GM13977 (cell line): Measurements from ENCODE around the gene KCNMB2.

ENCODE experiments used
- DNase-seq: peaks from one replicate; pipeline ENCODE4 v3.0.0; 2012; ENCODE audit warnings: low spot score
- in situ Hi-C: fragments of 300-500 bp; cut with MboI; formaldehyde crosslinking; loops from one replicate; pipeline ENCODE4 v1.12.0; 2022; ENCODE audit warnings: low sequenced_read_pairs, low pct_unique_long_range_greater_than_20kb, mixed read lengths, inconsistent platforms; ENCODE audit not compliant: unreplicated experiment
- TF ChIP-seq, protein P1 (sequence below): IDR thresholded peaks from 2 replicates; pipeline ENCODE4 v1.5.1; 2012; ENCODE audit warnings: mild to moderate bottlenecking, control low read depth; ENCODE audit not compliant: insufficient read depth; ENCODE audit errors: extremely low read depth, missing control alignments

Gene KCNMB2

DNA sequence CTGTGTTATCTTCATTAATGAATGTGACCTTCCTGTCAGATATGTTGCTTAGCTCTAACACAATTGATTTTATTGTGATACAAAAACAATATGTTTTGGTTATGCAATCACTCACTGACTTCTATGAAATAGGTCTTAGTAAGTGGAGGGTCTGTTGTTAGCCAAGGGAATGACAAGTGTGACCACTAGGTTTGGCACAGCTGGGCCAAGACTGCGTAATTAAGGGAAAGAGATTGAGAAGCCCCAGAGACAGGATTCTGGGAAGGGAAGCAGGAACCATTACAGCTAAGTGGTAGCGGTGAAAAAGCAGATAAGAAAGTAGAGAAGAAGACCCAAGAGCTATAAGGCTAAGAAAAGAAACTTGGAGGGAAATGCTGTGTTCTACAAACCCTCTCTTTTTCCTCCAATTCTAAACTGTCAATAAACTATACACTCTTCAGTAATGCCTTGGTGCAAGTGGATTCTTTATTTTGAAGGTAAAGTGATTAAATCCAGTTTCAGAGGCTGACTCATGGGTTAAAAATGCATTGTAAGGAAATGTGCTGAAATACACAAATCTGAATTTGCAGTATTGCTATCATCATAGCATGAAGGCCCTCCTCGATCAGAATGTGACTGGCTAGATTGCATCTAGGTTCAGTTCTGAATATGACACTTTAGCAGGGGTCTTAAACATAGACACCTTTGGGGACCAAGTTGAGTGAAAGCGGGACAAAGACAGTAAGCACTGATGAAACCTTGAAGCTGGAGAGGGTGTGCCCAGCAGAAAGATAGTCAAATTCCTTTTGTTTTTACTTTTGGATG, 26.1 kb downstream of the KCNMB2 start:
- DNase-seq: no peak
- TF ChIP-seq, protein P1, sequence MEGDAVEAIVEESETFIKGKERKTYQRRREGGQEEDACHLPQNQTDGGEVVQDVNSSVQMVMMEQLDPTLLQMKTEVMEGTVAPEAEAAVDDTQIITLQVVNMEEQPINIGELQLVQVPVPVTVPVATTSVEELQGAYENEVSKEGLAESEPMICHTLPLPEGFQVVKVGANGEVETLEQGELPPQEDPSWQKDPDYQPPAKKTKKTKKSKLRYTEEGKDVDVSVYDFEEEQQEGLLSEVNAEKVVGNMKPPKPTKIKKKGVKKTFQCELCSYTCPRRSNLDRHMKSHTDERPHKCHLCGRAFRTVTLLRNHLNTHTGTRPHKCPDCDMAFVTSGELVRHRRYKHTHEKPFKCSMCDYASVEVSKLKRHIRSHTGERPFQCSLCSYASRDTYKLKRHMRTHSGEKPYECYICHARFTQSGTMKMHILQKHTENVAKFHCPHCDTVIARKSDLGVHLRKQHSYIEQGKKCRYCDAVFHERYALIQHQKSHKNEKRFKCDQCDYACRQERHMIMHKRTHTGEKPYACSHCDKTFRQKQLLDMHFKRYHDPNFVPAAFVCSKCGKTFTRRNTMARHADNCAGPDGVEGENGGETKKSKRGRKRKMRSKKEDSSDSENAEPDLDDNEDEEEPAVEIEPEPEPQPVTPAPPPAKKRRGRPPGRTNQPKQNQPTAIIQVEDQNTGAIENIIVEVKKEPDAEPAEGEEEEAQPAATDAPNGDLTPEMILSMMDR: no peak
- in situ Hi-C loops: no loop called here

DNA sequence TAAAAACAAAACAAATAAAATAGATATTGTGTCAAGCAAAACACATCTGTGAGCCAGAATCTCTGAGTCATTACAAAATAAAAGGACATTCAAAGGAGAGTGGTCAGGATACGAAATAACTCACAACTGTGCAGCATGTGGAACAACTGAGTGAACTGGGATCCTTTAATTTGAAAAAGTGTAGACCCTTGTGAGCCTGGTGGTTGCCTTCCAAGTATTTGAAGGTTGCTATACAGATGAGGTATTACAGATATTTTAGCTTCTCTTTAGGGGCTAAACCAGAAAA, 26.7 kb downstream of the KCNMB2 start:
- TF ChIP-seq, protein P1: no peak
- DNase-seq: no peak
- in situ Hi-C loops: no loop called here

DNA sequence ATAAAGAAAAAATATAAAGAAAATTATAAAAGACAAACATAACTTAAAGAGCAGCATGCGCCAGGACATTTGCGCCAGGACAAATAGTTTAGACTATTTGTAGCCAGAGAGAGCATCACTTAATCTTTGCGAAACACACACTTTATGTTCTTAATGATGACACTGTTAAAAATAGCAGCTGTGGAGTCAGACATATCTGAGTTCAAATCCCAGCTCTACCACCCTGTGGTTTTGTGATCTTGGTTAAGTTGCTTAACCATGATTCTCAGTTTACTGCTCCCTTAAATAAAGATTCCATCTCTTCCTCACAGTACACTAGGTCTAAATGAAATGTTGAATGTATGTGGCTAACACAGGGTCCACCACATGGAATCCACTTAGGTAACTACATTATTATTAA, 31.4 kb downstream of the KCNMB2 start:
- no peak for DNase-seq
- in situ Hi-C loops: no loop called here
- TF ChIP-seq, protein P1: no peak

DNA sequence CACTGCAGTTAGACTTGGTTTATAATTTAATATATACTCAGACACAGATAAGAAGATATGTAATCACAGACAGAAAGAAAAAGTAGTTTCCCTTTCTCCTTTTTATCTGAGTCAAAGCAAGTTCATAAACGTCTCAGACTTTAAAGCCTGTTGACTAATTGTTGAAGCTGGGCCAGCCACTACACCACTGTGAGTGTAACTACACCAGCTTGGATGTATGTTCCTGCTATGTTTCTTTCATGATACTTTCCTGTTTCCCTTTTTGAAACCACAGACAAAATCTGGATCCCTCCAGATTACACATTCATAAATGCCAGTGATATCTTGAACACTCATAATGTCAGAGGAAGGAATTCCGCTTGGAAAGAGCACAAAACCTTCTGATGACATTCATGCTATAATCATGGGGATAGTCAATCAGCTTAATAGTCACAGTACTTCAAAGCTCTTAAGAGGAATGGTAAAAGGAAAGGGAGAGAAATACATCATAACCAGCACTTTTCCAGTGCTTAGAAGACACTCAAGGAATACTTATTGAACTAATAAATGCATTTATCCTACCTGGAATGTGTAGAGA, 32.0 kb downstream of the KCNMB2 start:
- no peak for DNase-seq
- in situ Hi-C loops: no loop called here
- TF ChIP-seq, protein P1: no peak

DNA sequence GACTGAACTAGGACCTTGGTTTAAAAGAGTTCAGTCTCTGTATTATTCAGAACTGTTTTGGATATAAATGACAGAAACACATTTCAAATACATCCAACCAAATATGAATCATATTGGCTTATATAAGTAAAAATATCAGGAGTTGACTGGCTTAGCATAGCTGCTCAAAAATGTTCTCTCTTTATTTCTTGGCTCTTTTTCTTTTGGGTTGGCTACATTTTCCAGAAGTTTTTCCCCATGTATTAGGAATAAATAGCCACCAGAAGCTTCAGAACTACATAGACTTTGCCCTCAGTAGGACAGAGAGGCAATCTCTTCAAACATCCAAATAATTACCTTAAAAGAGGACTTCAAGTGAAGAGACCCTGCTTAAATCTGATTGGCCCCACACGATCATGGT, 32.7 kb downstream of the KCNMB2 start:
- in situ Hi-C loops: no loop called here
- DNase-seq: no peak
- TF ChIP-seq, protein P1: no peak

DNA sequence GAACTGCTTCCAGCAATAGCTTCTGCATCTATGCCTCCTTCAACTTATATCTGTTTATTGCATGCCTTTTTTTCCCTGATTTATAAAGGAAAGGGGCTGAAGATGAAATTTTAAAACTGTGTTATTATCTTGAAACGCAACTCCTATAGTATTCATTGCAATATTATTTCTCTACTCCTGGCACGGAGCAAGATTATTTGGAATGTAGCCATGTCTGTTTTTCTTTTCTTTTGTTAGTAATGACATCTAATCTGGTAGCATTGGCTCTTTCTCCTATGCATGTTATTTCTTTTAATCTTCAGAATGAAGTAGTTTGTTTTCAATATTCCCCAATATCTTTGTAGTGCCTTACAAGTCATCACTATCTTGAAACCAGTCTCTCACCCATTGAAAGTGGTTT, 33.6 kb downstream of the KCNMB2 start:
- TF ChIP-seq, protein P1: no peak
- in situ Hi-C loops: no loop called here
- DNase-seq: no peak
